C4-2B (cell line): ENCODE results near the gene TRAF1.

ENCODE experiments used
- H3K27ac ChIP-seq: fragments of 450-650 bp; 2 replicates; pipeline ENCODE4 v1.5.1; 2017
- CTCF ChIP-seq: fragments of 450-650 bp; conservative IDR thresholded peaks from 2 replicates; pipeline ENCODE4 v1.5.1; 2017; ENCODE audit warnings: mild to moderate bottlenecking
- ZFX ChIP-seq: fragments of 450-650 bp; IDR thresholded peaks from 2 replicates; pipeline ENCODE4 v1.6.1; 2017

TRAF1 gene

GRCh38 chr9:120893611-120894307 is 32.8 kb downstream of the TRAF1 start:
- H3K27ac ChIP-seq, result no peak overlapping the region
- TF ChIP-seq ZFX, result no peak
- TF ChIP-seq CTCF, result no peak

DNA sequence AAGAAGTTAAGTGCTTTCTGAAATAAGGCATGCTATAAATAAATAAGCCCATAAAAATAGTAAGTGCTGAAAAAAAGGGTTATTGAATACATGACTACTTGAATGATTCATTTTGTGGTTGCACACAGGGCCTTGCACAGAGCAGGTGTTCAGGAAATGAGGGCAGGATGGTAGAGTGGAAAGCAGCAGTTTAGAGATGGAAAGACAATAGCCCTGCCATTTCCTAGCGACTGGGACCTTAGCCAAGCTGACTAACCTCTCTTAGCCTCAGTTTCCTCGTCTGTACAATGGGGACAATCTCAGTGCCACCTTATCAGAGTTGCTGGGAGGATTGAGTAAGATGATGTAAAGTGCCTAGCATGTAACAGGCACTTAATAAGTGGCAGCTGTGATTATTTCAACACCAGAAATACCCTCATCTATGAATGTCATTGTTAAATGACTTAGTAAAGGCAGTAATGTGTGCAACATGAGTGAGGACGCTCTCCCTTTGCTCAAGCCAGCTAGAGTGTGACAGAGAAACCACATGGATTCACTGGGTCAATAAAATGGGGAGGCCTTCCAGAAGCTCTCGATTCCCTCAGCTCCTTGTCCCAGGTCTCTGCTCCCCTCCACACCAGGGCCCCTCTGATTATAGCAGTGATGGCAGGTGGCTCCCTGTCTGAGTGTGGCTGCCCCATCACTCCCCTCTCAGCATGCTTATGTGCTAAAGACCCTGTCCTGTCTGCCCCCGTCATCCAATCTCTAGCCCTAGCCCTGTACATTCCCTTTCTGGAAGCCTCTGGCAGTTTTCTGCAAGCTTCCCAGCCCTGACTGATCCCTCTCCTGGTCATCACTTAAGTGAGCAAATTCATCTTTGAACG is 33.6 kb downstream of the TRAF1 start:
- H3K27ac ChIP-seq, result no peak overlapping the region
- TF ChIP-seq CTCF, result no peak
- TF ChIP-seq ZFX, result no peak

DNA sequence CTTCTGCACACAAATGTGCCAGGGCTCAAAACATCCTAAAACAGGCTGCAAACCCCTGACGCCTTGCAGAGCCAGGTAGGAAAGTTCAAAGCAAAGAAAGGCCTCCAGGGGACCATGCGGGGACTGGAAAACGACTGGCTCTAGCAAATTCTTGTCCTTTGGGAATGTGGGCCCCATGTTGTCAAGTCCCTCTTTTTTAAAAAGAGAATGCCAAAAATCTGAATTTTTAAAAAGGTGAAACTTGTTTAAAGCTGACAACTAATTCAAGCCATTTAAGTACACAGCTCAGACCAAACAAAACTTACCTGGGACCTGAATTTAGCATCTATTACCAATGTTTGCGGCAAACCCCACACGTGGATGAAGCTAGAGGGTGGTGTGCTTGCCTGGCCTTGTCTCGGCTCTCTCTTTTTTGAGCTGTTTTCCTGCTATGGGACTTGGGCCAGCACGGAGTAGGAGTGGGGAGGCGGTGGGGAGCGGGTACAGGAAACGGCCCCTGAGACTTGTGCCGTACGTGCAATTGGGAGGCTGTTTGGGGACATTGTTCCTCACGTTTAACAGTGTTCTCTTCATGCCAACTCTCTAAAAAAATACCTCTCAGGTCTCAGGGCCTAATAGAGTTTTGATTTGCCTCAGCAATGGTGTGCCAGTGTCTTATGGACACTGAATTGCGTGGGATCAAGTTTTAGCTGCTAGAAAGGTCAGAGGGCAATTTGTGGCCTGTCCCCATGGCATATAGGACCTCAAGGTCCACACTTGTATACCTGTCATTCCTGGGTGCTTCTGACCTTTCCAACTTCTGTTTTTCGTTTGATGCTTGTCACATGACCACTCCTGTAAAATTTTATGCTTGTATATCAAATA is 34.5 kb downstream of the TRAF1 start:
- no peak overlapping the region for H3K27ac ChIP-seq
- TF ChIP-seq CTCF (no peak), ZFX (no peak)

DNA sequence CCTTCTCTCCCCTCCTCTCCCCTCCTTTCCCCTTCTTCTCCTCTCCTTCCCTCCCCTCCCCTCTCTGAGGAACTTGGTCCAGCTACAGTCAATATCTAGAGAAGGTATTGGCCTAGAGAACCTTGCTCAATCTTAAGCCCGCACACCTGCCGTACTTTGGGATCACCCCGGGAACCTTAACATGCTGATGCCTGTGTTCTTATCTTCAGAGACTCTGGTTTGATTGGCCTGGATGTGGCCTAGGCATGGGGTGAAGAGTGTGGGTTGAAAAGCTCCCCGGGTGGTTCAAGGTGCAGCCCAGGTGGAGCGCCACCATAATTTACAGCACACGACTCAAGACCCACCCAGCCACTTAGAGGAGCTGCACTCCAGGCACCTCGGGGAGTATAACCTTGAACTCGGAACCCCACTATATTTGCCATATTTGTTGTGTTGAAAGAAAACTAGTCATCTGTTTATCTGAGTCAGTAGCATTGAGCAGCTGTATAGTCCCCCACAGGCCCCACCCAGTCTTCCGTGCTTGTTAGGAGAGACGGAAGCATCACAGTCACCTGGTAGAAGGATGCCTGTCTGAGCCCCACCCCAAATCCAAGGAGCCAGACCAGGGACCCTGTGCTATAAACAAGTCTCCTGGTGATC is 35.2 kb downstream of the TRAF1 start:
- no peak overlapping the region for H3K27ac ChIP-seq
- TF ChIP-seq CTCF (no peak), ZFX (no peak)

DNA sequence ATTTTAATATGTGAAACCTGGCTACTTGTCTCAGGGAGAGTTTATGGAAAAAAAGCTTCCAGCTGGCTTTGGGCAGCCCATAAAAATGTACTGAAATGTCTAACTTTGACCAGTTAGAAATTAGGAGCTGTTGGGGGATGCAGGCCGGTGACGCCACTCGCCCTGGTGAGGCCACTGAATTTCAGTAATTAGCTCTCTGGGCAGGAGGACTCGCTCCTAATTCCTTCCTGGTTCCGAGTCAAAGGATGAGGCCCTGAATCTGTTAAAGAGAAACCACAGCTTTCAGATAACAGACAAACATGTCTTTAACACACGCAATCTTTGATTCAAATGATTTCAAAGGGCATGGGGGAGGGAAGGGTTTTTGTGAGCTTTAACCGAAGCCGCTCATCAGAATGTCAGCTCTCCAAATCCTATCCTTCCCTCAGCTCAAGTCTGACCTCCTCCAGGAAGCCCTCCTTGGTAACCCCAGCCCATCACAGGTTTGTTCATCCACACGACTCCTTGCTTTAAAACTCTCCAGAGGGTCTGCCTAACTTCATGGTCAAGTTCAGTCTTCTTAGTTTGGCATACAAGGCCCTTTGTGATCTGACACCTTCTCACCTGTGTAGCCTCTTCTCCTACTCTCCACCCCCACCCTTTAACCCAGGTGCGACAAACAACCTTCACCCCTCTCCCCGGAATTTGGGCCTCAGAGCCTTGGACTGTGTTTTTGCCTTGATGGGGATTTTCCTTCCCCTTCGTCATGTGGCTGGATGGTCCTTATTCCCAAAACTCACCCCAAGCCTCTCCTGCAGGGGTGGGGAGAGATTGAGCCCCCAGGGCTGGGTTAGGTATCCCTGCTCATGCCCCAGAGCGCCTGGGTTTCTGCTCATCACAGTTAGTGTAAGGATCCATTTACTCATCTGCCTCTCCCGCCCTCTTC is 36.0 kb downstream of the TRAF1 start:
- no peak for TF ChIP-seq ZFX
- TF ChIP-seq CTCF, result no peak
- H3K27ac ChIP-seq, result peak overlapping the region; percentile 10; the same call in 1 of the 2 replicates

DNA sequence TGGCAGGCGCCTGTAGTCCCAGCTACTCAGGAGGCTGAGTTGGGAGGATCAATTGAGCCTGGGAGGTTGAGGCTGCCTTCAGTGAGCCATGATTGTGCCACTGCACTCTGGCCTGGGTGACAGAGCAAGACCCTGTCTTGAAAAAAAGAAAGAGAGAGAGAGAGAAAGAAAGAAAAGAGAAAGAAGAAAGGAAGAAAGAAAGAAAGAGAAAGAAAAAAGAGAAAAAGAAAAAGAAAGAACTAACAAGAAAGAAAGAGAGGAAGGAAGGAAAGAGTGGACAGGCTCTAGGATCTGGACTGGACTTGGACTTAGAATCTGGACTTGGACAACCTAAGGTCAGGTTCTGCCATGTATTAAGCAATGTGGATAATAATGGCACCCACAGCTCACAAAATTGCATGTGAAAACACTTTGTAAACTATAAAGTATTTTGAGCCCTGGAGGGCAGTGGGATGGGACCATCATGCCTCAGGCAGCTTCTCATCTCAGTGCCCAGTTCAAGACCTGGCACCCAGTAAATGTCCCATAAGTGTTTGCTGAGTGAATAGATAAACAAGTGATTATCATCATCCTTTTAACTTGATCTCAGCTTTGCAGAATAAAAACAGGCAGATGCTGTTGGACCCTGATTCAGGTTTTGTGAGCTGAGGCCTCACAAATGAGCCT is 36.9 kb downstream of the TRAF1 start:
- peak overlapping the region; percentile 31 for H3K27ac ChIP-seq
- TF ChIP-seq ZFX, result no peak
- TF ChIP-seq CTCF, result no peak
